ENCODE data around the gene SLC35D2. TPM values are rescaled to one million over a fixed set of nuclear protein-coding genes. Genes with fewer than 3 reads are reported as not detected.
A peak's percentile ranks its signal among the peaks of the same experiment; 100 is the strongest.

The SLC35D2 gene
- total RNA-seq, 2 experiments from 2014 or later = 0.44 to 1.4 TPM

DNA sequence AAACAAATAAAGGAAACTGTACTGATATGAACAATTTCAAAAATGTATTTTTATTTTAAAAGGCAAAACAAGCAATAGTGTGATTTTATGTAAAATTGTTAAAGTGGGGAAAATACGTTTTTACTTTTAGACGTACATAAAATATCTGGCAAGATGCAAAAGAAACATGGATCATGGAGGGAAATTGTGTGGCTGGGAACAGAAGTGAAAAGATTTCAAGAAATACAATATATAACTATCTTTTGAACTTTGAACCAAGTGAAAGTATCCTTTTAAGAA lies 36.1 kb upstream of the SLC35D2 start:
- no peak for DNase-seq (ENCODE audit: low spot score)
- CTCF ChIA-PET (ENCODE audit: unreplicated experiment) = no interaction called here
- peak overlapping the region; percentile 86 for H3K4me2 ChIP-seq (ENCODE audit: low read length)
- H4K20me1 ChIP-seq (ENCODE audit: insufficient read depth, low read length) = peaks cover 7% of the 10 kb centered on the region
- peak overlapping the region; percentile 99 for H3K27ac ChIP-seq (ENCODE audit: low read depth, low read length, poor library complexity, severe bottlenecking)
- H3K9me3 ChIP-seq (ENCODE audit: low read length) = no peaks in the 10 kb centered on the region
- H3K79me2 ChIP-seq (ENCODE audit: insufficient read depth, low read depth, low read length) = peaks cover 42% of the 10 kb centered on the region
- POLR2A ChIA-PET = interaction anchor here (0.6 to 1.1 kb wide), 3 partner anchors 13 to 46 kb away, joined by 3 to 6 read pairs (median 4); no protein-coding TSS in a partner anchor
- TF ChIP-seq EZH2phosphoT487 (IDR thresholded peaks at IDR 0.05; ENCODE audit: borderline replicate concordance, low read depth, low read length) = no peak
- TF ChIP-seq, protein P1, sequence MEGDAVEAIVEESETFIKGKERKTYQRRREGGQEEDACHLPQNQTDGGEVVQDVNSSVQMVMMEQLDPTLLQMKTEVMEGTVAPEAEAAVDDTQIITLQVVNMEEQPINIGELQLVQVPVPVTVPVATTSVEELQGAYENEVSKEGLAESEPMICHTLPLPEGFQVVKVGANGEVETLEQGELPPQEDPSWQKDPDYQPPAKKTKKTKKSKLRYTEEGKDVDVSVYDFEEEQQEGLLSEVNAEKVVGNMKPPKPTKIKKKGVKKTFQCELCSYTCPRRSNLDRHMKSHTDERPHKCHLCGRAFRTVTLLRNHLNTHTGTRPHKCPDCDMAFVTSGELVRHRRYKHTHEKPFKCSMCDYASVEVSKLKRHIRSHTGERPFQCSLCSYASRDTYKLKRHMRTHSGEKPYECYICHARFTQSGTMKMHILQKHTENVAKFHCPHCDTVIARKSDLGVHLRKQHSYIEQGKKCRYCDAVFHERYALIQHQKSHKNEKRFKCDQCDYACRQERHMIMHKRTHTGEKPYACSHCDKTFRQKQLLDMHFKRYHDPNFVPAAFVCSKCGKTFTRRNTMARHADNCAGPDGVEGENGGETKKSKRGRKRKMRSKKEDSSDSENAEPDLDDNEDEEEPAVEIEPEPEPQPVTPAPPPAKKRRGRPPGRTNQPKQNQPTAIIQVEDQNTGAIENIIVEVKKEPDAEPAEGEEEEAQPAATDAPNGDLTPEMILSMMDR (conservative IDR thresholded peaks at IDR 0.05; ENCODE audit: low read length) = no peak
- H3K9me2 ChIP-seq (ENCODE audit: insufficient read depth, low read length) = no peaks in the 10 kb centered on the region
- intact Hi-C loops (cut with micrococcal nuclease; ENCODE audit: unreplicated experiment) = loop anchor here (2.0 to 10.0 kb wide), 3 partner anchors 31 to 1215 kb away; partner anchors contain the start of genes HABP4, NCBP1 and TSTD2
- H3K4me3 ChIP-seq (ENCODE audit: low read depth, low read length, poor library complexity, severe bottlenecking) = peak overlapping the region; percentile 99
- BruUV-seq (replicated peaks) = TSS peak; percentile 87
- peak overlapping the region; percentile 70 for H2AFZ ChIP-seq (ENCODE audit: low read length)
- peaks cover 28% of the 10 kb centered on the region for H3K36me3 ChIP-seq (ENCODE audit: insufficient read depth, low read length)
- peaks cover 34% of the 10 kb centered on the region for H3K4me1 ChIP-seq (ENCODE audit: insufficient read depth, low read length, poor library complexity, severe bottlenecking)

- CTCF ChIA-PET (ENCODE audit: unreplicated experiment) = no interaction called here
- H4K20me1 ChIP-seq (ENCODE audit: insufficient read depth, low read length) = peaks cover 7% of the 10 kb centered on the region
- peak; percentile 85 for DNase-seq (ENCODE audit: low spot score)
- H3K27ac ChIP-seq (ENCODE audit: low read depth, low read length, poor library complexity, severe bottlenecking) = peak overlapping the region; percentile 99
- H3K4me3 ChIP-seq (ENCODE audit: low read depth, low read length, poor library complexity, severe bottlenecking) = peak overlapping the region; percentile 99
- peaks cover 39% of the 10 kb centered on the region for H3K4me1 ChIP-seq (ENCODE audit: insufficient read depth, low read length, poor library complexity, severe bottlenecking)
- no peaks in the 10 kb centered on the region for H3K9me3 ChIP-seq (ENCODE audit: low read length)
- H3K36me3 ChIP-seq (ENCODE audit: insufficient read depth, low read length) = peaks cover 34% of the 10 kb centered on the region
- peak overlapping the region; percentile 86 for H3K4me2 ChIP-seq (ENCODE audit: low read length)
- intact Hi-C loops (cut with micrococcal nuclease; ENCODE audit: unreplicated experiment) = loop anchor here (2.0 to 10.0 kb wide), 3 partner anchors 32 to 1216 kb away; partner anchors contain the start of genes HABP4, NCBP1 and TSTD2
- peak overlapping the region; percentile 70 for H2AFZ ChIP-seq (ENCODE audit: low read length)
- H3K9me2 ChIP-seq (ENCODE audit: insufficient read depth, low read length) = no peaks in the 10 kb centered on the region
- POLR2A ChIA-PET = interaction anchor here (0.5 to 1.1 kb wide), 4 partner anchors 13 to 1562 kb away, joined by 3 to 6 read pairs (median 4); no protein-coding TSS in a partner anchor
- TF ChIP-seq EZH2phosphoT487 (IDR thresholded peaks at IDR 0.05; ENCODE audit: borderline replicate concordance, low read depth, low read length) = no peak
- TF ChIP-seq, protein P1 (conservative IDR thresholded peaks at IDR 0.05; ENCODE audit: low read length) = no peak
- BruUV-seq (replicated peaks) = no TSS peak
- H3K79me2 ChIP-seq (ENCODE audit: insufficient read depth, low read depth, low read length) = peaks cover 47% of the 10 kb centered on the region
These were observed 35.6 kb upstream of the SLC35D2 start for GRCh38 chr9:96418920-96419690.
